GM18498 (cell line): ENCODE results near the gene GBF1.
A peak's percentile ranks its signal among the peaks of the same experiment; 100 is the strongest.
"Not testable (repeated sequence)": the region's sequence is repeated elsewhere in the genome, so short reads cannot be mapped to it uniquely, and the experiment has no call there.

Experiments
- ATAC-seq: cut with Tn5 transposase; IDR thresholded peaks from one replicate; pipeline ENCODE4 v1.9.1; 2021; ENCODE audit warnings: mild to moderate bottlenecking, moderate library complexity; ENCODE audit not compliant: unreplicated experiment

The GBF1 gene

GRCh38 chr10:102230861-102231356 is 14.4 kb upstream of the GBF1 start:
- ATAC-seq = no peak

DNA sequence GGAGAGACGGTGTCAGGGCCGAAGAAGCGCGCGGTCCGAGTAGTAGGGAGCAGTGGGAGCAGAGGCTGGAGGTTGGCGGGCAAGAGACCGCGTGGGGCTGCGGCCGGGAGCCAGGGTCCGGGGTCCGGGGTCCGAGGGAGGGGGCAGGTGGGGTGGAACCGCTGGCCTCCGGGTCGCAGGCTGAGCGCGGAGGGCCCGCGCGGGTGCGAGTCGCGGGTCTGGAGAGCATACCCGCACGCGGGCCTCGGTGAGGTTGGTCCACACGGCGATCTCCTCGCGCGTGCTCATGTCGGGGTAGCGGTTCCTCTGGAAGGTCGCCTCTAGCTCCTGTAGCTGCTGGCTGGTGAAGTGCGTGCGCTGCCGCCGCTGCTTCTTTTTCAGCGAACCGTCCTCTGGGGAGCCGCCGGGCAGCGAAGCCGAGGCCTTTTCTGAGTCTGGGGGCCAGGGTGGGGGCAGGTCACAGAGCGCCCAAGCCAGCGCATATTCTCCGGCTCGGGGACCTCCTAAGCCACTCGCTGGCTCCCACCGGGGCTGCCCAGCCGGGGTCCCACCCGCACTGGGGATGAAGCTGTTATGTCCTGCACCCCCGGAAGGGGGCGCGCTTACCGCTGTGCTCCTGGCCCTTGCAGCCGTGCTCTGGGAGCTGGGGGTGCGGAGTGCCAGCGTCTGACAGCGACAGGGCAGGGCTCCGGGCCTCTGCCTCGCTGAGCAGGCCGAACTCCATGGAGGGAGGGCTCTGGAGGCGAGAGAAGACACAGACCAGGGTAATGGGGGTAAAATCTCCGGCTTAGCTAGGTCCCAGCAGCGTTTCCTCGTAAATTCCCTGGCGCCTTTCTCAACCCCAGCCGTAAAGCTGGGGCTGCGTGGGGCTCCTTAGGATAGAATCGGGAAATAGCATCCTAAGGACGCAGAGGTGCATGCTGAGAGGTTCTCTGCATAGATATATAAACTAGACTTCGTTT is 13.7 kb upstream of the GBF1 start:
- no peak for ATAC-seq

- ATAC-seq = no peak
These were observed 11.3 kb upstream of the GBF1 start for GRCh38 chr10:102233997-102234396.

- no peak for ATAC-seq
These were observed 10.3 kb upstream of the GBF1 start for GRCh38 chr10:102234888-102235597.

DNA sequence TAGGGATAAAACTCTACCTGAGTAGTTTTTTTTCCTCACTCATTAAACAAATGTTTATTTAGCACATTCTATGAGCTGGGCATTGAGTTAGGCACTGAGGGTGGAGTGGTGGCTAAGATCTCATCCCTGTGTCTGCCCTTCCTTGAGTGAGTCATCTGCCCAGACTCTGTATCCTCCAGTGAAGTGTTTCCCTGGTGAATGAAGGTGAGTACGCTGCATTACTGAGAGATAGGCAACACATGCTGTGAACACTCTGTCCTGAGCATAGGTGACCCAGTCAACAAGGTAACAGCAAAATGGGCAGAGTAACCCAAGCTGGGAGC is 9.8 kb upstream of the GBF1 start:
- ATAC-seq = no peak

GRCh38 chr10:102236006-102236405 is 9.3 kb upstream of the GBF1 start:
- no peak for ATAC-seq

DNA sequence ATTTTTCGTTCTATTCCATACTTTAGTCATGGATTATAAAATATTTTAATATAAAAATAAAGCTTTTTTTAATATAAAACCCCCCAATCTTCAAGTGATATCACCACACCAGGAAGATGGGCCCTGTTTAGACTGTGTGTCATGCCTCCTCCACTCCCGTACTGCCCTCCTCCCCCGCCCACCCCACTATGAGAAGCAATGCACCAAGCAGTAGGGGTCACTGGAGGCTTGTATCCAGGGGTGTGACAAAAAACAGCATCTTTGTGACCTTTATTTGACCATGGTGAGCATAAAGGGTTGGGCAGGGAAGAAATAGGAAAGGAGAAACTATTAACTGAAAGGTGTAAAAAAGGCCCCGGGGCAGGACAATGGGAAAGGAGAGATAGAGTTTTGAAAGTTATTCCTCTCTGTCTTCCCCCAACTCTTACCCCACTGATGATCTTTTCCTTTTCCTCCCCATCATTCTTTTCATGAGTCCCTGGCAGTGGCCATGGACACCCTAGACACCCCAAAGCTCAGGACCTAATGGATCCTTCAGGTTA is 7.5 kb upstream of the GBF1 start:
- ATAC-seq = no peak

GRCh38 chr10:102240467-102241031 is 4.8 kb upstream of the GBF1 start:
- ATAC-seq = no peak

DNA sequence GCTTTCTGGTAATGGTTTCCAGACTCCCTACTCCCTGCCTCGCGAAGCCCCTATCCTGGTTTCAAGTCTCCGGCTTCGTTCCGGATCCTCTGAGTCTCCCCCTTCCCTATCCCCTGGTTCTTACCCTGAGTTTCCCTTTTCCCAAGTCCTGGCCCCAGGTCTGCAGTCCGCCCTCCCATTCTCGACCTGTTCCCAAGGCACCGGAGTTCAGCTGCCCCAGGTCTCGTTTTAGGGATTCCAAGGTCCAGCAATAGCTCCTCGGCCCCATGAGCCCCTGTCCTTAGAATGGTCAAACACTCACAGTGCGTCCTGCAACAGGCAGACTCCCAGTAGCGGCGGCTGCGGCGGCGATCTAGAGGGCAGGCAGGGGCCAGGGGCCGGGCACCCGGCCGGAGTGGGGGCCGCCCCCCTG is 4.3 kb upstream of the GBF1 start:
- ATAC-seq = no peak

- peak; percentile 34 for ATAC-seq
These were observed 3.8 kb upstream of the GBF1 start, which contains the start of gene PITX3 for GRCh38 chr10:102241444-102242117. TSS of gene PITX3 (minus strand) at chr10:102241512. CDS start at chr10:102232080, 9,432 bp downstream.

DNA sequence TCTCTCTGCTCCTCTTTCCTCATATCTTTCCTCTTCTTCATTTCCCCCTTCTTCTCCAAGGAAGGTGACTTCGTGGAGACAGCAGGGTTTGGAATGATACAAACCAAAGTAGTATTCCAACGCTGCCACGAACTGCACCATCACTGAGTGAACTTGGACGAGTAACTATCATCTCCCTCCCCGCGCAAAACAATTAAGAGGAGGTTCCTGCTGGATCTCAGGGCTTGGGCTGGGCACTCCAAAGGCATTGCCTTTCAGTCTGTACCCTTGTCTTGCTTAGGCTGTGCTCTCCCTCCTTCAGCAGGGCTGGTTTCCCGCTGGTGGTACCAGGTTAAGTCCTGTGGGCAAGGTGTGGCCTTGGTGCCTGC is 3.2 kb upstream of the GBF1 start:
- no peak for ATAC-seq

DNA sequence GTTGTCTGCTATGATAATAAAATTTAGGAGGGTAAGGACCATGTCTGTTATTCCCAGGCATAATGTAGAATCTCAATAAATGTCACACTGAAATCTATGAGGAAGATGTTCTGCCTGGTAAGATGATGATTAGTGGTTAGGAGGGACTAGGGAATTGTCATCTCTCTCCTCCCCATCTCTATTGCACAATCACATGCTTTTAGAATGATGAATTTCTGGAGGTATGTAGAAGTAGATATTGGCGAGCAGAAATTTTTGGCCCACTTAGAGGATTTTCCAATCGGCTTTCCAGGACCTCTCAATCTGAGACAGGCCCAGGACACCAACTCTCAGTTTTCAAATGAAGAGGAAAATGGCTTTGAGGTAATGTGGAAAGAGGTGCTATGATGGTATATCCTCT is 2.0 kb upstream of the GBF1 start:
- no peak for ATAC-seq

DNA sequence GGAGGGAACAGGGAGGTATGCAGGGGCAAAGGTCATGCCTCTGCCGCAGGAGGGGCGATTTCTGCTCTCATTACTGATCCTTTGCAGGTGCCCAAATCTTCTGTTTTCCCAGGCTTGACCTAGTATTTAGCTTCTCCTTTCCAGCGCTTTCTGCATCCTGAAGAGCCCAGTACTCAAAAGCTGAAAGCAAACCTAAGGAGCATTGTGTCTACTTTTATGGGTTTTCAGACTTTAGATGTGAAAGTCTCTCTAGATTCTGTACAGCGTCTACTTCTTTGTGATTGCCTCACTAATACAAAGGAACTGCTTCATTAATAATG is 560 bp downstream of the GBF1 start:
- no peak for ATAC-seq

DNA sequence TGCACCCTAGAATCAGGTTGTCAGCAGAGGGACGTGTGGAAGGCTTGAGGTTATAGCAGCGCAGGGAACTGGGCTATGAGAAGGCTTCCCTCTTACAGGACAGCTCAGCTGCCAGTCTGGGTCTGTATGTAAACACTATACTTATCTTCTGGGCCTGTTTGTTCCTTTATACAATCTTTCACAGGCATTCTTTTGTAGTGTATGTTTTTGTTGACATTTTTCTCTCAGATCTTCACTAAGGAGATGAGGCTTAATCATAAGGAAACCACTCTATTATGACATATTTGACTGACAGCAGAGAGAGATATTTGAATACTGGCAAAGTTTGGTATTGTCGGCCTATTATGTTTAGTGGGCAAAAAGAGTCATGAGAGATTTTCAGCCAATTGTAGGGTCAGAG is 929 bp downstream of the GBF1 start:
- no peak for ATAC-seq

- no peak for ATAC-seq
These were observed 2.4 kb downstream of the GBF1 start for GRCh38 chr10:102247734-102248133.

- ATAC-seq = not testable (repeated sequence)
These were observed 7.2 kb downstream of the GBF1 start for GRCh38 chr10:102252508-102252907.

DNA sequence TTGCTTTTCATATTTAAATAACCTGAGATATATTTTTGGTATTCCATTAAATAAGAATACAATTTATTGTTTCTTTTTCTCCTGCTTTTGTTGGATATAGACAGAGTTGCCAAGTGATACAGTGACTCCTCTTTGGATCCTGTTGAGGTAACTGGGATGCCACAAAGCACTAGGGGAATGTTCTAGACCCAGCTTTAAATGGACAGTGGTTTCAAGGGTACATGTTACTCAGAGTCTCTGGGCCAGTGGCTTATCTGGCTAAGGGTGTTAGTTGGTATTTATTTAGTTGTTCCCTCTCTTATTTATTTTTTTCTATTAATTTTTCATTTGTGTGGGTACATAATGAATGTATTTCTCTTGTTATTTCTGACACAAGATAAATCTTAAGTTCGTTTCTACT is 9.1 kb downstream of the GBF1 start:
- no peak for ATAC-seq

DNA sequence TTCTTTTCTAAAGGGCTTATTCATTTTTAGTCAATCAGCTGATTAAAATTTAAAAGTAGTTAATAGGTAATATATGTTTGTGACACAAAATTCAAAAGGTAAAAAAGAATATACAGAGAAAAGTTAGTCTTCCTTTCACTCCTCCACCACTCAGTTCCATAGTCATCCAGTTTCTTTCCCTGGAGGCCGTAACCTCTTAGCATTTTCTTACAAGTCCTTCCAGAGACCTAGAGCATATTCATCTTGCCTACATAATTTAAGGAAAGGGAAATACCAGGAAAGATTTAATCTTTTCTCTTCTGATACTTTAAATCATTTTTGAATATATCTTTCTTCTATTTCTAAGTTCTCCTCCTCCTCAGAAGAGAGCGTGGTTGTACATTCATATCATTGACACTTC is 10.1 kb downstream of the GBF1 start:
- no peak for ATAC-seq

DNA sequence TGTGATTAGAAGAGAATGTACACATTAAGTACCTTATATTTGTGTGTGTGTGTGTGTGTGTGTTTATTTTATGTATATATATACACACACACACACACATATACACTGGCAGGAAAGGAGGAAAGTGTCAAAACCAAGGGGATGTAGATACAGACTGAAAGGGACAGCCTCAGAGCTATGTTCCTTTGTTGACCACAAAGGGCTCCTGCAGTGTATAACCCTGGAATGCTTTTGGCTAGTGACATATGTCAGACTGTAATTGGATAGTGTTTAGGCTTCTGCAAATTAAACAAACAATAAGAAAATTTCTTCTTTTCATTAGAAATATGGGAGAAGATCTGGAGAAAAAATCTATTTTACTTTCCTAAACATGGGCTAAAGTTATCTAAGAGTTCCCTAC is 15.9 kb downstream of the GBF1 start:
- ATAC-seq = no peak

- ATAC-seq = no peak
These were observed 16.5 kb downstream of the GBF1 start for GRCh38 chr10:102261842-102262241.

DNA sequence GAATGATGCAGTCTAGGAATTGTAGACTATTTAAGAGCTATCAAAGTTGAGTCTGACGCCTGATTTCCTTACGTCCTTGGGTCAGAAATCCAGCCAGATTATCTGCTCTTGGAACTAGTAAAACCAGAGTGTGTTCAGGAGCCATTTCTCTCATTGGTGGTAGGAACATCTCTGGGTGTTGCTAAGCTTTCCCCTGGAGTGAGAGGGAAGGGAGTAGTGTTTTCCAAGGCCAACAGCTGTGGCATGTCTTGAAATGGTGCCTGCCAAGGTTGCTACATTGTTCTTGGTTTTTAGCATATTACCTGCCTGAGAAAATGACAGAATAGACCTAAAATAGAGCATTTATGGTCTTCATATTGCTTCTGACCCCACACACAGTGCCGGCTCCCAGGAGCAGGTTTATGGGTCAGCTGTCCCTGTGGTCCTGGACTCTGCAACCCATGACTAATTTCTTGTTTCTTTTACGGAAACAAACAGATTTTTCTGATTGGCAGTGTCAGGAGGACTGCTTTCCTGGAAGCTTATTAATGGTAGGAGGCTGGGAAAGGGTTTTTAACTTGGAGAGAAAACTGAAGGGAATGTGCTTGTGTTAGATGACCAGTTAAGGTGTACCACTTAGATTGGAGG is 17.5 kb downstream of the GBF1 start:
- ATAC-seq = no peak
